ENCODE measurements around the gene CETP. TPM values are rescaled to one million over a fixed set of nuclear protein-coding genes. Genes with fewer than 3 reads are reported as not detected.
"Not testable (repeated sequence)": the region's sequence is repeated elsewhere in the genome, so short reads cannot be mapped to it uniquely, and the experiment has no call there.

Gene CETP
- total RNA-seq, 1 donor = not detected

- TF ChIP-seq CTCF (IDR thresholded peaks at IDR 0.05; ENCODE audit: insufficient read depth, low read length) = no peak
- H3K4me3 ChIP-seq (ENCODE audit: low read depth, low read length) = no peak overlapping the region
- DNase-seq (ENCODE audit: low read depth) = no peak
Observed at GRCh38 chr16:56986361-56986760, 24.6 kb downstream of the CETP start.

DNA sequence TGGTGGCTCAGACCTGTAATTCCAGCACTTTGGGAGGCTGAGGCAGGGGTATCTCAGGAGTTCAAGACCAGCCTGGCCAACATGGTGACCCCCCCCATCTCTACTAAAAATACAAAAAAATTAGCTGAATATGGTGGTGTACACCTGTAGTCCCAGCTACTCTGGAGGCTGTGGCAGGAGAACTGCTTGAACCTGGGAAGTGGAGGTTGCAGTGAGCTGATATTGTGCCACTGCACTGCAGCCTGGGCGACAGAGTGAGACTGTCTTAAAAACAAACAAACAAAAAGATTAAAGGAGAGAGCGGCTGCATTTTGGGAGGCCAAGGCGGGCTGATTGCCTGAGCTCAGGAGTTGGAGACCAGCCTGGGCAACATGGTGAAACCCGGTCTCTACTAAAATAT lies 25.2 kb downstream of the CETP start:
- not testable (repeated sequence) for DNase-seq (ENCODE audit: low read depth); H3K4me3 ChIP-seq (ENCODE audit: low read depth, low read length)

- no peak for DNase-seq (ENCODE audit: low read depth)
- TF ChIP-seq CTCF (IDR thresholded peaks at IDR 0.05; ENCODE audit: insufficient read depth, low read length) = no peak
- H3K4me3 ChIP-seq (ENCODE audit: low read depth, low read length) = no peak overlapping the region
Observed at GRCh38 chr16:56987692-56988091, 25.9 kb downstream of the CETP start.

- TF ChIP-seq CTCF (IDR thresholded peaks at IDR 0.05; ENCODE audit: insufficient read depth, low read length) = no peak
- peak; percentile 41 for DNase-seq (ENCODE audit: low read depth)
- peak overlapping the region; percentile 84 for H3K4me3 ChIP-seq (ENCODE audit: low read depth, low read length)
Observed at GRCh38 chr16:56988161-56988947, 26.6 kb downstream of the CETP start.

- H3K4me3 ChIP-seq (ENCODE audit: low read depth, low read length) = peak within 1 kb of the TSS; percentile 84
- no peak for TF ChIP-seq CTCF (IDR thresholded peaks at IDR 0.05; ENCODE audit: insufficient read depth, low read length)
- DNase-seq (ENCODE audit: low read depth) = peak; percentile 81
Observed at GRCh38 chr16:56988948-56989945, 27.5 kb downstream of the CETP start, which contains the start of gene NLRC5. Gene NLRC5, plus strand, starts transcription at chr16:56989557. Its CDS starts 31,156 bp downstream, at chr16:57020713.

DNA sequence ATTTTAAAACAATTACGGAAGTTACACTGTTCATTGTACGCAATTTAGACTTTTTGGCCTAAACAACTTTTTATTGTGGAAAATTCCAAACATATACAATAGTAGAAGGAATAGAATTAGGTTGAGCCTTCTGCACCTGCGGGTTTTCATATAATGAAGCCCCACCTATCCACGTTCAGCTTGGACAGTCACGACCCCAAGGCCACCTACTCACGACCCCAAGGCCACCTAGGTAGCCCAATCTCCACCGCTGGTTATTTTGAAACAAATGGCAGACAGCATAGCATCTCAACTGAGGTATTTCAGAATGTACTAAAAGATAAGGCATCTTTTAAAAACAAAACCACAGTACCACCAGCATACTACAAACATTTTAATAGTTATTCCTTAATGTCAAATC lies 28.2 kb downstream of the CETP start:
- H3K4me3 ChIP-seq (ENCODE audit: low read depth, low read length) = peak overlapping the region; percentile 84
- no peak for DNase-seq (ENCODE audit: low read depth)
- no peak for TF ChIP-seq CTCF (IDR thresholded peaks at IDR 0.05; ENCODE audit: insufficient read depth, low read length)

Data from fibroblast of the aortic adventitia (primary cell).